ENCODE results near the gene SLC9A8.

DNA sequence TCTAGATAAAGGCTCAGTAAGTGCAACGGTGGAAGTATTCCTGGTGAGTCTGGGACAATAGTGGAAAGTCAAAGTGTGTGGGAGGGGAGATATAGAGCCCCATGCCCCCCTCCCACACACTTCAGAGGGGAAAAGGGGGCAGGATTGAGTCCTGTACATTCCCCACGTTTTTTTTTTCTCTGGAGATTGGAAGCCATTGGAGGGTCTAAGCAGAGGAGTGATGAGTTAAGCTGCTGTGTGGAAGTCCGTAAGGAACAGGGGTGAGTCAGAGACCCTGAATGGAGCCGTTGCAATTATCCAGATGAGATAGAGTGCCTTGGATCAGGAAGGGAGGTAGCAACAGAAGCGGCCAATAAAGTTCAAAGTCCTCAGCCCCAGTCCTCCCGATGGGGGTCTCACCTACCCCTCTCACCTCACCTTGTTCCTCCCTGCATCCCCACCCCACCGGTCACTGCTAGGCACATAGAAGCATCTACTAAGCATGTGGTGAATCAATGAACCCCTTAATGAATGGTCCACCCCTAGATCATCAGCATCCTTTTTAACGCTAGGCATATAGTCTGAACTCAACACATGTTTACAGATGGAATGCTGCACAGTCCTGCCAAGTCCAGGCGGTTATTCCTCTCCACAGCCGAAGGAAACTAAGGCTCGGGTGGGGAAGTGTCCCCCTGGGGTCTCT is 662 bp upstream of the SLC9A8 start:
- TF ChIP-seq CTCF (IDR thresholded peaks at IDR 0.05; ENCODE audit: insufficient read depth, low read length) (no peak), POLR2AphosphoS5 (IDR thresholded peaks at IDR 0.05; ENCODE audit: low read depth) (no peak)

All from HL-60 (cell line).